AG04450 (cell line): ENCODE results near the gene CSNK1A1. TPM values are rescaled to one million over a fixed set of nuclear protein-coding genes. Genes with fewer than 3 reads are reported as not detected.

ENCODE experiments used
- CTCF ChIA-PET: fragments of 300-600, 350-600 bp; formaldehyde crosslinking; extraction: SDS; loops from one replicate; lab custom pipeline; 2022; ENCODE audit warnings: antibody characterized with exemption, inconsistent platforms; lab: Charles Lee
- POLR2A ChIA-PET: fragments of 350-600 bp; formaldehyde crosslinking; extraction: SDS; loops from one replicate; lab custom pipeline; 2021; ENCODE audit warnings: antibody characterized with exemption, inconsistent platforms; lab: Yijun Ruan, JAX
- DNase-seq: peaks from one replicate; pipeline ENCODE4 v3.0.0-alpha.2; 2011; ENCODE audit warnings: low read depth, low spot score
- H3K27ac ChIP-seq: one replicate; pipeline ENCODE4 v1.5.1; 2012; ENCODE audit warnings: low read depth, low read length, control low read depth
- H3K27me3 ChIP-seq: one replicate; pipeline ENCODE4 v1.6.0; 2012; ENCODE audit warnings: low read length; ENCODE audit not compliant: control insufficient read depth, insufficient read depth
- H3K4me3 ChIP-seq: 2 replicates; pipeline ENCODE4 v1.5.1; 2011; ENCODE audit warnings: mild to moderate bottlenecking, low read depth, low read length, control low read depth
- H3K9me3 ChIP-seq: 2 replicates; pipeline ENCODE4 v1.5.1; 2012; ENCODE audit warnings: low read length; ENCODE audit not compliant: control insufficient read depth, insufficient read depth
- polyA plus RNA-seq: library from polyadenylated mRNA; depleted of rRNA; stranded (reverse); fragments of >200 nt; gene quantifications from 2 replicates; pipeline ENCODE4 v1.2.3, GENCODE V29; 2011
- TF ChIP-seq, protein P1 (sequence below): IDR thresholded peaks from 2 replicates; pipeline ENCODE4 v1.5.1; 2011; ENCODE audit warnings: low read depth, low read length, control low read depth, inconsistent platforms

The CSNK1A1 gene
- polyA plus RNA-seq, 1 experiment: 329 TPM

DNA sequence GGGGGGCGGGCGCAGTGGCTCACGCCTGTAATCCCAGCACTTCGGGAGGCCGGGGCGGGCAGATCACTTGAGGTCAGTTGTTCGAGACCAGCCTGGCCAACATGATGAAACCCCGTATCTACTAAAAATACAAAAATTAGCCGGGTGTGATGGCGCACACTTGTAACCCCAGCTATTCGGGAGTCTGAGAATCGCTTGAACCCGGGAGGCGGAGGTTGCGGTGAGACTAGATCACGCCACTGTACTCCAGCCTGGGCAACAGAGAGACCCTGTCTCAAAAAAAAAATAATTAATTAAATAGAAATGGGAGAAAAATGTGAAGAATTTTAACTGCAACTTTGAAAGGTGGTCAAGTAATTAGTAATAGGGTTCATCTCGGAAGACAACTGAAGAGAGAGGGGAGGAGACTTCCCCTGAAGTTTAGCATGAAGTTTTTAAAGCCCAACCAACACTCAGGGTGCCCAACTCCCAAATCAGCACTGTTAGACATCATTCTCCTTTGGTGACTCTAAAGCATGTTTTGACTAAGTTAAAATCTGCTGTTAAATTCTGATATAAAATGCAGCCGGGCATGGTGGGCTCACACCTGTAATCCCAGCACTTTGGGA, 1.4 kb upstream of the CSNK1A1 start:
- TF ChIP-seq, protein P1, sequence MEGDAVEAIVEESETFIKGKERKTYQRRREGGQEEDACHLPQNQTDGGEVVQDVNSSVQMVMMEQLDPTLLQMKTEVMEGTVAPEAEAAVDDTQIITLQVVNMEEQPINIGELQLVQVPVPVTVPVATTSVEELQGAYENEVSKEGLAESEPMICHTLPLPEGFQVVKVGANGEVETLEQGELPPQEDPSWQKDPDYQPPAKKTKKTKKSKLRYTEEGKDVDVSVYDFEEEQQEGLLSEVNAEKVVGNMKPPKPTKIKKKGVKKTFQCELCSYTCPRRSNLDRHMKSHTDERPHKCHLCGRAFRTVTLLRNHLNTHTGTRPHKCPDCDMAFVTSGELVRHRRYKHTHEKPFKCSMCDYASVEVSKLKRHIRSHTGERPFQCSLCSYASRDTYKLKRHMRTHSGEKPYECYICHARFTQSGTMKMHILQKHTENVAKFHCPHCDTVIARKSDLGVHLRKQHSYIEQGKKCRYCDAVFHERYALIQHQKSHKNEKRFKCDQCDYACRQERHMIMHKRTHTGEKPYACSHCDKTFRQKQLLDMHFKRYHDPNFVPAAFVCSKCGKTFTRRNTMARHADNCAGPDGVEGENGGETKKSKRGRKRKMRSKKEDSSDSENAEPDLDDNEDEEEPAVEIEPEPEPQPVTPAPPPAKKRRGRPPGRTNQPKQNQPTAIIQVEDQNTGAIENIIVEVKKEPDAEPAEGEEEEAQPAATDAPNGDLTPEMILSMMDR: no peak
- ChIA-PET CTCF (interaction anchor here (0.7 to 3.3 kb wide), 12 partner anchors 9 to 226 kb away, joined by 3 to 35 read pairs (median 6); no protein-coding TSS in a partner anchor), POLR2A (interaction anchor here (1.6 to 3.4 kb wide), 2 partner anchors 10 to 118 kb away, joined by 13 to 23 read pairs; no protein-coding TSS in a partner anchor)
- Histone ChIP-seq H3K9me3 (no peaks in the 10 kb centered on the region; the same call in 1 of the 2 replicates), H3K4me3 (no peak overlapping the region), H3K27me3 (no peaks in the 10 kb centered on the region), H3K27ac (no peak overlapping the region)
- DNase-seq: no peak

DNA sequence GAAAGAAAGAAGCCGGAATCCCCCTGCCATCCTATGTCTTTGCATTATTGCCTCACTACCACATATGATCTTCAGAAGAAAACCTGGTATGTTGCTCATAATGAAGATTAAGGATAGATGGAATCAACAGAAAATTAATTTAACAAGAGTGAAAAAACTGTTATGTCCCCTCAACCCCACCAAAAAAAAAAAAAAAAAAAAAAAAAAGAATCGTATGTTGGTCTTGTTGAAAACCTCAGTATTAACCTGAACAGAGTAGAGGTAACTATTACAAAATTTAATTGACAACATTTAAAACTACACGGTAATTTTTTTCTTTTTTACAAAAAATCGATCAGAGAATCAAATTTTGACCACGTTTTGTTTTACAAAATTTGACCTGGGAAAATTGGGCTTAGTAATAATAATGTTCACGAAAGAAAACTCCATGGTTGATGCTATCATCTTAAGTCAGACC, 827 bp upstream of the CSNK1A1 start:
- no peak for DNase-seq
- Histone ChIP-seq H3K4me3 (peak overlapping the region; percentile 96), H3K27me3 (no peaks in the 10 kb centered on the region), H3K27ac (peak overlapping the region; percentile 89), H3K9me3 (no peaks in the 10 kb centered on the region; the same call in 1 of the 2 replicates)
- TF ChIP-seq, protein P1: no peak
- CTCF ChIA-PET: interaction anchor here (0.6 to 3.3 kb wide), 23 partner anchors 10 to 226 kb away, joined by 3 to 35 read pairs (median 4); no protein-coding TSS in a partner anchor
- POLR2A ChIA-PET: interaction anchor here (0.9 to 3.4 kb wide), 10 partner anchors 9 to 118 kb away, joined by 3 to 38 read pairs (median 4); no protein-coding TSS in a partner anchor

DNA sequence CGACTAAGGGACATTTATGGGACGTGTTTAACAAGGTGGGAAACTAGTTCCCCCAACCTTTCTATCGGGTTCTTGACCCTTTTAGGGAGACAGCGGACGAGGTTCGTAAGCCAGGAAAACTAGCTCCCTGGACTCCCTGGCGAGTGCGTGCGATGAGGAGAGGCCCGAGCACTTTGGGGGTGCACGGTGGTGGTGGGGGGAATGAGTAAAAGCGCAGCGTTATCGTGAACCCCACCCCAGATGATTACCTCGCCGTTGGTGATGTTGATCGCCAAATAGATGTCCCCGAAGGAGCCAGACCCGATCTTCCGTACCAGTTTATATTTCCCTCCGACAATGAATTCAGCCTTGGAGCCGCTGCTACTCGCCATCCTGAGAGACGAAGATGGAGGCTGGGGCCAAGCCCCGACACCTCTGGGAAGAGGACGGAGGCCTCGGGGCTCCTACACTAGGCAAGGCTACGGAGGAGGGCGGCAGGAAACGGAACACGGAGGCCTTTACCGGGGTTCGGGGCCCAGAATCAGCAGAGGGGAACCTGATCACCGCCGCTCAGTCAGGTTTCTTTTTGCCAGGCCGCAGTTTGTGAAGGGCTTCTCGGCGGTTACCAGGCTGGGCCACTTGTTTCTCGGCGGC, 529 bp downstream of the CSNK1A1 start:
- CTCF ChIA-PET: interaction anchor here (0.7 to 3.3 kb wide), 19 partner anchors 11 to 233 kb away, joined by 3 to 35 read pairs (median 4); no protein-coding TSS in a partner anchor
- H3K27ac ChIP-seq: peak overlapping the region; percentile 91
- TF ChIP-seq, protein P1: no peak
- H3K4me3 ChIP-seq: peak overlapping the region; percentile 96
- POLR2A ChIA-PET: interaction anchor here (0.6 to 3.4 kb wide), 16 partner anchors 9 to 407 kb away, joined by 3 to 38 read pairs (median 4); no protein-coding TSS in a partner anchor
- H3K9me3 ChIP-seq: no peaks in the 10 kb centered on the region; the same call in 1 of the 2 replicates
- H3K27me3 ChIP-seq: no peaks in the 10 kb centered on the region
- DNase-seq: no peak

DNA sequence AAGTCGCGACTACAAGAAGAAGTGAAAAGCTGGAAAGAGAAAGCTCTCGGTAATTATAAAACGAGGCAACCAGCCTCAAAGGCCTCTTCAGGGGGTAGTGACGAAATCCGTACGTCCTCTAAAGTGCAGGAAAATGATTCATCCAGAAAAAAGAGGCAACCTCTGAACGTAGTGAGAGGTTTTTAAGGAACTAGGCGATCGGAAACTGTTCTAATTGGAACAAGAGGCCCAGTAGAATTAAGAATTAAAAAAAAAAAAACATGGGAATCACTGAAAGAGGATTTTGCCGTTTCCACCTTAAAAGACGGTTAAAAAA, 1.0 kb downstream of the CSNK1A1 start:
- Histone ChIP-seq H3K27me3 (no peaks in the 10 kb centered on the region), H3K4me3 (peak overlapping the region; percentile 96), H3K27ac (peak overlapping the region; percentile 91), H3K9me3 (no peaks in the 10 kb centered on the region; the same call in 1 of the 2 replicates)
- ChIA-PET POLR2A (interaction anchor here (0.6 to 3.4 kb wide), 11 partner anchors 9 to 407 kb away, joined by 3 to 38 read pairs (median 4); no protein-coding TSS in a partner anchor), CTCF (interaction anchor here (0.7 to 3.3 kb wide), 5 partner anchors 68 to 233 kb away, joined by 3 to 35 read pairs (median 5); no protein-coding TSS in a partner anchor)
- DNase-seq: no peak
- TF ChIP-seq, protein P1: no peak
